Panc1 (cell line): ENCODE results near the gene TC2N. TPM values are rescaled to one million over a fixed set of nuclear protein-coding genes. Genes with fewer than 3 reads are reported as not detected.

ENCODE experiments used
- ATAC-seq: fragments of 200-7000 bp; cut with Tn5 transposase; 2 replicates; pipeline ENCODE4 v1.9.1; 2020; ENCODE audit warnings: mild to moderate bottlenecking, moderate library complexity
- BruUV-seq: library from RNA; stranded (reverse); fragments of 400-500 nt; replicated peaks from 2 replicates; lab custom pipeline; 2021; lab: Mats Ljungman, UMichigan
- CTCF ChIA-PET: fragments of 300-600 bp; sonication (Branson Sonifier 250); formaldehyde crosslinking; loops from one replicate; lab custom pipeline; 2022; ENCODE audit warnings: antibody characterized with exemption; lab: Charles Lee
- POLR2A ChIA-PET: fragments of 300-600 bp; sonication (Branson Sonifier 250); formaldehyde crosslinking; loops from one replicate; lab custom pipeline; 2022; ENCODE audit warnings: antibody characterized with exemption; lab: Charles Lee
- DNase-seq: peaks from one replicate; pipeline ENCODE4 v3.0.0-alpha.2; 2010; ENCODE audit warnings: low read depth, low spot score
- H3K27ac ChIP-seq: 2 replicates; pipeline ENCODE4 v1.5.1; 2011; ENCODE audit warnings: mild to moderate bottlenecking, low read length, inconsistent platforms
- H3K27me3 ChIP-seq: fragments of 200-500 bp; sonication (Bioruptor generic); 2 replicates; pipeline ENCODE4 v1.6.0; 2014; ENCODE audit warnings: low read length, inconsistent platforms; ENCODE audit not compliant: control insufficient read depth, insufficient read depth
- H3K36me3 ChIP-seq: fragments of 200-500 bp; sonication (Bioruptor generic); 2 replicates; pipeline ENCODE4 v1.5.1; 2014; ENCODE audit warnings: inconsistent platforms, mild to moderate bottlenecking, low read length, moderate library complexity; ENCODE audit not compliant: control insufficient read depth, insufficient read depth
- H3K4me1 ChIP-seq: 2 replicates; pipeline ENCODE4 v1.5.1; 2011; ENCODE audit warnings: inconsistent platforms, mild to moderate bottlenecking, low read length, moderate library complexity; ENCODE audit not compliant: control insufficient read depth, insufficient read depth
- H3K4me3 ChIP-seq, 2 experiments: 2 replicates each; pipeline ENCODE4 v1.5.1; 2011 to 2012; ENCODE audit warnings: low read depth in 2 of 2, low read length in 2 of 2, mild to moderate bottlenecking in 2 of 2, inconsistent platforms in 1 of 2, moderate library complexity in 1 of 2
- H3K9me3 ChIP-seq: fragments of 200-500 bp; sonication (Bioruptor generic); 2 replicates; pipeline ENCODE4 v1.5.1; 2014; ENCODE audit warnings: low read depth, mild to moderate bottlenecking, inconsistent platforms, low read length, moderate library complexity; ENCODE audit not compliant: control insufficient read depth, insufficient read depth
- POLR2AphosphoS5 ChIP-seq: IDR thresholded peaks from 2 replicates; pipeline ENCODE4 v1.6.1; 2012; ENCODE audit warnings: mild to moderate bottlenecking, low read depth, low read length, moderate library complexity
- SIN3A ChIP-seq: IDR thresholded peaks from 2 replicates; pipeline ENCODE4 v1.6.1; 2012; ENCODE audit warnings: low read depth, mild to moderate bottlenecking, low read length, moderate library complexity, borderline replicate concordance; ENCODE audit not compliant: insufficient read depth
- TCF7L2 ChIP-seq: IDR thresholded peaks from 2 replicates; pipeline ENCODE4 v1.6.1; 2011; ENCODE audit warnings: mild to moderate bottlenecking, low read depth, low read length, inconsistent platforms
- in situ Hi-C: cut with HindIII; loops from 2 replicates; pipeline ENCODE4 v1.10.0; 2016; ENCODE audit warnings: low sequenced_read_pairs, low pct_unique_long_range_greater_than_20kb
- intact Hi-C: fragments of 100-400 bp; cut with micrococcal nuclease; formaldehyde crosslinking; loops from one replicate; pipeline ENCODE4 v1.10.0; 2022; ENCODE audit not compliant: unreplicated experiment
- total RNA-seq: library from RNA; stranded (reverse); gene quantifications from one replicate; pipeline ENCODE4 v1.2.1, GENCODE V29; 2021; ENCODE audit not compliant: unreplicated experiment
- TF ChIP-seq, protein P1 (sequence below), 2 experiments: IDR thresholded peaks; 2 replicates each; pipeline ENCODE4 v1.6.1; 2011 to 2012; ENCODE audit warnings: low read depth in 2 of 2, control low read depth in 1 of 2, low read length in 1 of 2, mild to moderate bottlenecking in 1 of 2, moderate library complexity in 1 of 2; ENCODE audit not compliant: insufficient read depth in 1 of 2
- TF ChIP-seq, protein P2 (sequence below): fragments of 450-650 bp; IDR thresholded peaks from 2 replicates; pipeline ENCODE4 v1.5.1; 2017; ENCODE audit warnings: mild to moderate bottlenecking

The TC2N gene
- total RNA-seq, 1 experiment from 2014 or later = 0.49 TPM

DNA sequence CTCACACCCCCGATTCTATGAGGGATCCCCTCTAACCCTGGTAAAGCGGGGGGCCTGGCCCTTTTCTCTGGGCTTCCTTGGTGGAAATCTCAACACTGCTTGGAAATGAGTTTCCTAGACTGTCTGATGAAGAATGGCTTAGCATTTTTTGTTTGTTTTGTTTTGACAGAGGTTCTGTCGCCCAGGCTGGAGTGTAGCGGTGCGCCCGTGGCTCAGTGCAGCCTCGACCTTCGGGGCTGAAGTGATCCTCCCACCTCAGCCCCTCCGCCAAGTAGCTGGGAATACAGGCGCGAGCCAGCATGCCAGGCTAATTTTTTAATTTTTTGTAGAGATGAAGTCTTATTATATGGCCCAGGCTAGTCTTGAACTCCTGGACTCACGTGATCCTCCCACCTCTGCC is 30.3 kb downstream of the TC2N start:
- peaks cover 28% of the 10 kb centered on the region for H3K27me3 ChIP-seq
- DNase-seq (no peak), ATAC-seq (no peak)
- no peak overlapping the region for H3K27ac ChIP-seq
- H3K4me1 ChIP-seq = peaks cover 3% of the 10 kb centered on the region; the same call in 1 of the 2 replicates
- TF ChIP-seq TCF7L2 (no peak), SIN3A (no peak), POLR2AphosphoS5 (no peak)
- TF ChIP-seq, protein P1, sequence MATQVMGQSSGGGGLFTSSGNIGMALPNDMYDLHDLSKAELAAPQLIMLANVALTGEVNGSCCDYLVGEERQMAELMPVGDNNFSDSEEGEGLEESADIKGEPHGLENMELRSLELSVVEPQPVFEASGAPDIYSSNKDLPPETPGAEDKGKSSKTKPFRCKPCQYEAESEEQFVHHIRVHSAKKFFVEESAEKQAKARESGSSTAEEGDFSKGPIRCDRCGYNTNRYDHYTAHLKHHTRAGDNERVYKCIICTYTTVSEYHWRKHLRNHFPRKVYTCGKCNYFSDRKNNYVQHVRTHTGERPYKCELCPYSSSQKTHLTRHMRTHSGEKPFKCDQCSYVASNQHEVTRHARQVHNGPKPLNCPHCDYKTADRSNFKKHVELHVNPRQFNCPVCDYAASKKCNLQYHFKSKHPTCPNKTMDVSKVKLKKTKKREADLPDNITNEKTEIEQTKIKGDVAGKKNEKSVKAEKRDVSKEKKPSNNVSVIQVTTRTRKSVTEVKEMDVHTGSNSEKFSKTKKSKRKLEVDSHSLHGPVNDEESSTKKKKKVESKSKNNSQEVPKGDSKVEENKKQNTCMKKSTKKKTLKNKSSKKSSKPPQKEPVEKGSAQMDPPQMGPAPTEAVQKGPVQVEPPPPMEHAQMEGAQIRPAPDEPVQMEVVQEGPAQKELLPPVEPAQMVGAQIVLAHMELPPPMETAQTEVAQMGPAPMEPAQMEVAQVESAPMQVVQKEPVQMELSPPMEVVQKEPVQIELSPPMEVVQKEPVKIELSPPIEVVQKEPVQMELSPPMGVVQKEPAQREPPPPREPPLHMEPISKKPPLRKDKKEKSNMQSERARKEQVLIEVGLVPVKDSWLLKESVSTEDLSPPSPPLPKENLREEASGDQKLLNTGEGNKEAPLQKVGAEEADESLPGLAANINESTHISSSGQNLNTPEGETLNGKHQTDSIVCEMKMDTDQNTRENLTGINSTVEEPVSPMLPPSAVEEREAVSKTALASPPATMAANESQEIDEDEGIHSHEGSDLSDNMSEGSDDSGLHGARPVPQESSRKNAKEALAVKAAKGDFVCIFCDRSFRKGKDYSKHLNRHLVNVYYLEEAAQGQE (IDR thresholded peaks at IDR 0.05; ENCODE audit: insufficient read depth in 1 of 2, low read depth in 2 of 2, low read length in 1 of 2) = no peak
- TF ChIP-seq, protein P2, sequence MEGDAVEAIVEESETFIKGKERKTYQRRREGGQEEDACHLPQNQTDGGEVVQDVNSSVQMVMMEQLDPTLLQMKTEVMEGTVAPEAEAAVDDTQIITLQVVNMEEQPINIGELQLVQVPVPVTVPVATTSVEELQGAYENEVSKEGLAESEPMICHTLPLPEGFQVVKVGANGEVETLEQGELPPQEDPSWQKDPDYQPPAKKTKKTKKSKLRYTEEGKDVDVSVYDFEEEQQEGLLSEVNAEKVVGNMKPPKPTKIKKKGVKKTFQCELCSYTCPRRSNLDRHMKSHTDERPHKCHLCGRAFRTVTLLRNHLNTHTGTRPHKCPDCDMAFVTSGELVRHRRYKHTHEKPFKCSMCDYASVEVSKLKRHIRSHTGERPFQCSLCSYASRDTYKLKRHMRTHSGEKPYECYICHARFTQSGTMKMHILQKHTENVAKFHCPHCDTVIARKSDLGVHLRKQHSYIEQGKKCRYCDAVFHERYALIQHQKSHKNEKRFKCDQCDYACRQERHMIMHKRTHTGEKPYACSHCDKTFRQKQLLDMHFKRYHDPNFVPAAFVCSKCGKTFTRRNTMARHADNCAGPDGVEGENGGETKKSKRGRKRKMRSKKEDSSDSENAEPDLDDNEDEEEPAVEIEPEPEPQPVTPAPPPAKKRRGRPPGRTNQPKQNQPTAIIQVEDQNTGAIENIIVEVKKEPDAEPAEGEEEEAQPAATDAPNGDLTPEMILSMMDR = no peak
- POLR2A ChIA-PET = no interaction called here
- in situ Hi-C loops = no loop called here
- intact Hi-C loops = no loop called here
- CTCF ChIA-PET = no interaction called here
- no peaks in the 10 kb centered on the region for H3K9me3 ChIP-seq
- peak overlapping the region; percentile 35 to 55; a peak in 3 of 4 replicates for H3K4me3 ChIP-seq
- peaks cover 2% of the 10 kb centered on the region; the same call in 1 of the 2 replicates for H3K36me3 ChIP-seq
- BruUV-seq = no TSS peak

DNA sequence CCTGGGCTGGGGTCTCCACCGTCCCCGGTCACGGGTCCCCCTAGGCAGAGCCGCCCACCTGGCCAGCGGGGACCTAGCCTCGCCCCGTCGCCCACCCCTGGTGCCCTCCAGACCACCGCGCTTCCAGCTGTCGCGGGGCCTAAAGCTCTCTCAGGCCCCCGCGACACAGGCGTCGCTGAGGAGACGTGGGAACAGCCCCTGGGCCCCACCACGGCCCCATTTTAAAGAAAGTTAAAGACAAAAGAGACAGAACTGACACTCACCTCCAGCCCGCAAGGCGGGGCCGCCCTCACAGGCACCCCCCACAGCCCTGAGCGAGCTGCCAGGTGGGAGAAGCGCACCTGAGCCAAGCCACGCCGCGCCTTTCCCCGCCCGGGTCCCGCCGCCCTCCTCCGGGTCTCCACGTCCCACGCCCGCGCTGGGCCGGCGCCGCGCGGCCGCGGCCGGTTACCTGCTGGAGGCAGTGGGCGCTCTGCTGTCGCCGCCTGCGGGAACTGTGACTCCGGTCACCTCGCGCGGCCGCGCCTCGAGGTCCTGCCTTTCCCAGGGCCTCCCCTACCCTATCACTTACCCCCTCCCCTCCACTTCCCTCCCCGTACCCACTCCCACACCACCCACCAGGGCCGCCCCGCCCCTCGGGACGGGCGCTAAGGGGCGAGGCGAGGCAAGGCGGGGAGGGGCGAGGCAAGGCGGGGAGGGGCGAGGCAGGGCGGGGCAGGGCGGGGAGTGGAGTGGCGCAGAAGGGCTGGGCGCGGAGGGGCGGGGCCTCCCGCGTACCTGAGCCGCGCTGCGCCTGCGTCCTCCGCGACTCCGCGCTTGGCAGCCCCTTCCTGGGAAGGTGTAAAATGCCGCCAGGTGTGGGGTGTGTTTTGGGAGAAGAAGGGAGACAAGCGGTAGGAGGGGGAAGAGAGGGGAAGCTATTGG is 31.2 kb downstream of the TC2N start:
- in situ Hi-C loops (no loop called here), intact Hi-C loops (no loop called here)
- TF ChIP-seq, protein P1 (IDR thresholded peaks at IDR 0.05; ENCODE audit: insufficient read depth in 1 of 2, low read depth in 2 of 2, low read length in 1 of 2) = no peak
- TF ChIP-seq TCF7L2 = no peak
- TF ChIP-seq, protein P2 = no peak; the same call in 1 of the 2 replicates
- TF ChIP-seq SIN3A = no peak
- no peak for TF ChIP-seq POLR2AphosphoS5
- H3K27ac ChIP-seq = no peak overlapping the region
- peak overlapping the region; percentile 35 to 55 for H3K4me3 ChIP-seq
- no peaks in the 10 kb centered on the region for H3K9me3 ChIP-seq
- H3K4me1 ChIP-seq = peaks cover 3% of the 10 kb centered on the region; the same call in 1 of the 2 replicates
- ChIA-PET CTCF (no interaction called here), POLR2A (no interaction called here)
- ATAC-seq (peak; percentile 95), DNase-seq (no peak)
- peaks cover 2% of the 10 kb centered on the region; the same call in 1 of the 2 replicates for H3K36me3 ChIP-seq
- BruUV-seq = no TSS peak
- peaks cover 28% of the 10 kb centered on the region for H3K27me3 ChIP-seq
